Fibroblast of lung (primary cell): ENCODE data around the gene PSMD2.
A peak's percentile ranks its signal among the peaks of the same experiment; 100 is the strongest.

Experiments
- CTCF ChIP-seq, 2 donors: IDR thresholded peaks in 1 of 2; conservative IDR thresholded peaks in 1 of 2; 1 replicate in 1 of 2; 2 replicates in 1 of 2; pipeline ENCODE4 v1.5.1; 2011 to 2012; ENCODE audit warnings: low read length in 2 of 2, control low read depth in 1 of 2, inconsistent platforms in 1 of 2, low read depth in 1 of 2, mild to moderate bottlenecking in 1 of 2
- EZH2 ChIP-seq: IDR thresholded peaks from 2 replicates; pipeline ENCODE4 v1.5.1; 2012; ENCODE audit warnings: low read length, control low read depth, mild to moderate bottlenecking; ENCODE audit errors: missing control alignments

- TF ChIP-seq CTCF (conservative IDR thresholded peaks at IDR 0.05 in 1 of 2, IDR thresholded peaks at IDR 0.05 in 1 of 2; ENCODE audit: low read depth in 1 of 2, low read length in 2 of 2) (peak; percentile 62 to 72), EZH2 (no peak)
Measured at GRCh38 chr3:184289426-184289938, 9.6 kb upstream of the PSMD2 start.
